ENCODE measurements around the gene KRTAP5-1. TPM values are rescaled to one million over a fixed set of nuclear protein-coding genes. Genes with fewer than 3 reads are reported as not detected.

The KRTAP5-1 gene
- total RNA-seq, 1 experiment from 2014 or later = not detected

DNA sequence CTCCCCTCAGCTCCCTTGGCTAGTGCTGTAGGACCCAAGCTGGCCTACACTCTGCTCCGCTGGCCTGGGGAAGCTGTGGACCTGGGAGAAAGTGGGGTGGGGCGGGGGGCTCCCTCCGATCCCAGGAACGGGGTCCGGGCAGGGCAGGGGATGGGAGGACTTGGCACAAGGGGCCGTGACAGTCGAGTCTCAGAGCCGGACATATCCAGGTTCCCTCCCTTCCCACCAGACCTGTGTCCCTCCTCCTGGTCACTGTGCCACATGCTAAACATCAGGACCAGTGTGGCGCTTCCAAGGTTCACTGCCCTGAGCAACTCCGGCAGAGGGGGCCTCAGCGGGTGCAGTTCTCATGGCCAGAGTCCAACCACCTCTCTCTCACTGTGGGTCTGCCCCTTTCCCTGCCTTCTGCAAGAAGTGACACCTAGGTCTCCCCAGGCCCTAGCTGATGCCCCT is 15.1 kb downstream of the KRTAP5-1 start:
- Histone ChIP-seq H3K27ac (ENCODE audit: low read depth, low read length) (no peak overlapping the region), H3K4me2 (ENCODE audit: low read length) (no peak overlapping the region), H2AFZ (ENCODE audit: low read depth, low read length, poor library complexity, severe bottlenecking) (no peak overlapping the region), H3K9me3 (ENCODE audit: control insufficient read depth in 1 of 2, insufficient read depth in 1 of 2, low read depth in 1 of 2, low read length in 2 of 2) (no peaks in the 10 kb centered on the region), H3K9ac (ENCODE audit: low read length) (no peak overlapping the region), H3K9me2 (ENCODE audit: insufficient read depth) (no peaks in the 10 kb centered on the region), H3K27me3 (ENCODE audit: insufficient read depth, low read length) (no peaks in the 10 kb centered on the region), H3K79me2 (ENCODE audit: insufficient read depth, low read length) (peaks cover 3% of the 10 kb centered on the region; the same call in 1 of the 2 replicates), H3K36me3 (ENCODE audit: control insufficient read depth in 1 of 2, insufficient read depth in 2 of 2, low read length in 2 of 2) (no peaks in the 10 kb centered on the region), H3K4me3 (replicated peaks in 1 of 2; ENCODE audit: low read depth in 1 of 2, low read length in 2 of 2) (no peak overlapping the region), H3K4me1 (ENCODE audit: control insufficient read depth in 1 of 2, insufficient read depth in 2 of 2, low read length in 2 of 2) (peaks cover 16 to 29% of the 10 kb centered on the region in 2 experiments; a peak in 3 of 4 replicates), H4K20me1 (ENCODE audit: insufficient read depth) (no peaks in the 10 kb centered on the region)
- RAD21 ChIA-PET (ENCODE audit: low non-redundant PET in 1 of 2, low total read pairs in 2 of 2, uncharacterized antibody in 2 of 2, unreplicated experiment in 2 of 2) = no interaction called here
- intact Hi-C loops (cut with micrococcal nuclease) = no loop called here
- POLR2A ChIA-PET = no interaction called here
- DNase-seq (ENCODE audit: low read depth, low spot score) = no peak
- CTCF ChIA-PET = interaction anchor here (1.0 kb wide), 1 partner anchor 25 kb away, joined by 3 read pairs; no protein-coding TSS in a partner anchor
- no TSS peak for BruUV-seq (replicated peaks)
- ATAC-seq = no peak
- TF ChIP-seq, protein P1, sequence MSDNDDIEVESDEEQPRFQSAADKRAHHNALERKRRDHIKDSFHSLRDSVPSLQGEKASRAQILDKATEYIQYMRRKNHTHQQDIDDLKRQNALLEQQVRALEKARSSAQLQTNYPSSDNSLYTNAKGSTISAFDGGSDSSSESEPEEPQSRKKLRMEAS (IDR thresholded peaks at IDR 0.05) = no peak
- TF ChIP-seq, protein P2, sequence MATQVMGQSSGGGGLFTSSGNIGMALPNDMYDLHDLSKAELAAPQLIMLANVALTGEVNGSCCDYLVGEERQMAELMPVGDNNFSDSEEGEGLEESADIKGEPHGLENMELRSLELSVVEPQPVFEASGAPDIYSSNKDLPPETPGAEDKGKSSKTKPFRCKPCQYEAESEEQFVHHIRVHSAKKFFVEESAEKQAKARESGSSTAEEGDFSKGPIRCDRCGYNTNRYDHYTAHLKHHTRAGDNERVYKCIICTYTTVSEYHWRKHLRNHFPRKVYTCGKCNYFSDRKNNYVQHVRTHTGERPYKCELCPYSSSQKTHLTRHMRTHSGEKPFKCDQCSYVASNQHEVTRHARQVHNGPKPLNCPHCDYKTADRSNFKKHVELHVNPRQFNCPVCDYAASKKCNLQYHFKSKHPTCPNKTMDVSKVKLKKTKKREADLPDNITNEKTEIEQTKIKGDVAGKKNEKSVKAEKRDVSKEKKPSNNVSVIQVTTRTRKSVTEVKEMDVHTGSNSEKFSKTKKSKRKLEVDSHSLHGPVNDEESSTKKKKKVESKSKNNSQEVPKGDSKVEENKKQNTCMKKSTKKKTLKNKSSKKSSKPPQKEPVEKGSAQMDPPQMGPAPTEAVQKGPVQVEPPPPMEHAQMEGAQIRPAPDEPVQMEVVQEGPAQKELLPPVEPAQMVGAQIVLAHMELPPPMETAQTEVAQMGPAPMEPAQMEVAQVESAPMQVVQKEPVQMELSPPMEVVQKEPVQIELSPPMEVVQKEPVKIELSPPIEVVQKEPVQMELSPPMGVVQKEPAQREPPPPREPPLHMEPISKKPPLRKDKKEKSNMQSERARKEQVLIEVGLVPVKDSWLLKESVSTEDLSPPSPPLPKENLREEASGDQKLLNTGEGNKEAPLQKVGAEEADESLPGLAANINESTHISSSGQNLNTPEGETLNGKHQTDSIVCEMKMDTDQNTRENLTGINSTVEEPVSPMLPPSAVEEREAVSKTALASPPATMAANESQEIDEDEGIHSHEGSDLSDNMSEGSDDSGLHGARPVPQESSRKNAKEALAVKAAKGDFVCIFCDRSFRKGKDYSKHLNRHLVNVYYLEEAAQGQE (IDR thresholded peaks at IDR 0.05; ENCODE audit: low read depth) = no peak
- TF ChIP-seq SIN3A (IDR thresholded peaks at IDR 0.05; ENCODE audit: low read depth) (no peak), CBX3 (IDR thresholded peaks at IDR 0.05; ENCODE audit: low read depth) (no peak)

DNA sequence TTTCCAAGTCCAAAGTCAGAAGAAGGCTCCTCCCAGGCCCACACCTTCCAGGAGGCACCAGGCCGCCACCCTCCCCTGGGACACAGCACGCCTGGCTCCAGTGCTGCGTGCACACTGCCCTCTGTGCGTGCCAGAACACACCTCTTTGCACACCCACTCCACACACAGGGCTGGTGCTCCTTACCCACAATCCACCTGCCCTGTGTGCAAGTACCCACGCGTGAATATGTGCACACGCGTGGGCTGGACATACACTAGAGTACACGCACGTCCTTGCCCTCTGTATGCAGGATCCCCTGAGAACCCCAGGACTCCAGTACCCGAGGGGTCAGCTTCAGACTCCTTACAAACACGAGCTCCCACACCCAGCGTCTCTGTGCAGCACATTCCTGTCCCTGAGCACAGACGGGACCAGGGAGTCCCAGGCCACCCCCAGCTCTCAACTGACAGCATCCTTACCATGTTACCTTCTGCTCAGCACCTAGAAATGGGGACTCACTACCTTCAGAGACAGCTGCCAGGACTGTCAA is 15.8 kb downstream of the KRTAP5-1 start:
- POLR2A ChIA-PET = no interaction called here
- CTCF ChIA-PET = interaction anchor here (1.0 kb wide), 1 partner anchor 26 kb away, joined by 3 read pairs; no protein-coding TSS in a partner anchor
- TF ChIP-seq FOSL1 (IDR thresholded peaks at IDR 0.05; ENCODE audit: low read depth) (no peak), JUND (IDR thresholded peaks at IDR 0.05) (no peak), SP1 (IDR thresholded peaks at IDR 0.05; ENCODE audit: low read depth) (no peak), RAD21 (IDR thresholded peaks at IDR 0.05; ENCODE audit: low read depth) (no peak), YY1 (IDR thresholded peaks at IDR 0.05; ENCODE audit: extremely low read depth, insufficient replicate concordance, low read depth, low read length) (no peak), CBX3 (IDR thresholded peaks at IDR 0.05; ENCODE audit: low read depth) (no peak), EZH2phosphoT487 (IDR thresholded peaks at IDR 0.05; ENCODE audit: borderline replicate concordance) (no peak), POLR2AphosphoS5 (IDR thresholded peaks at IDR 0.05; ENCODE audit: low read depth, low read length) (no peak), SRF (IDR thresholded peaks at IDR 0.05; ENCODE audit: low read depth) (no peak), ZFX (IDR thresholded peaks at IDR 0.05) (no peak), CEBPB (IDR thresholded peaks at IDR 0.05; ENCODE audit: low read depth) (no peak)
- TF ChIP-seq, protein P3, sequence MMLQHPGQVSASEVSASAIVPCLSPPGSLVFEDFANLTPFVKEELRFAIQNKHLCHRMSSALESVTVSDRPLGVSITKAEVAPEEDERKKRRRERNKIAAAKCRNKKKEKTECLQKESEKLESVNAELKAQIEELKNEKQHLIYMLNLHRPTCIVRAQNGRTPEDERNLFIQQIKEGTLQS (IDR thresholded peaks at IDR 0.05) = no peak
- TF ChIP-seq, protein P4, sequence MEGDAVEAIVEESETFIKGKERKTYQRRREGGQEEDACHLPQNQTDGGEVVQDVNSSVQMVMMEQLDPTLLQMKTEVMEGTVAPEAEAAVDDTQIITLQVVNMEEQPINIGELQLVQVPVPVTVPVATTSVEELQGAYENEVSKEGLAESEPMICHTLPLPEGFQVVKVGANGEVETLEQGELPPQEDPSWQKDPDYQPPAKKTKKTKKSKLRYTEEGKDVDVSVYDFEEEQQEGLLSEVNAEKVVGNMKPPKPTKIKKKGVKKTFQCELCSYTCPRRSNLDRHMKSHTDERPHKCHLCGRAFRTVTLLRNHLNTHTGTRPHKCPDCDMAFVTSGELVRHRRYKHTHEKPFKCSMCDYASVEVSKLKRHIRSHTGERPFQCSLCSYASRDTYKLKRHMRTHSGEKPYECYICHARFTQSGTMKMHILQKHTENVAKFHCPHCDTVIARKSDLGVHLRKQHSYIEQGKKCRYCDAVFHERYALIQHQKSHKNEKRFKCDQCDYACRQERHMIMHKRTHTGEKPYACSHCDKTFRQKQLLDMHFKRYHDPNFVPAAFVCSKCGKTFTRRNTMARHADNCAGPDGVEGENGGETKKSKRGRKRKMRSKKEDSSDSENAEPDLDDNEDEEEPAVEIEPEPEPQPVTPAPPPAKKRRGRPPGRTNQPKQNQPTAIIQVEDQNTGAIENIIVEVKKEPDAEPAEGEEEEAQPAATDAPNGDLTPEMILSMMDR (IDR thresholded peaks at IDR 0.05 in 2 of 3, conservative IDR thresholded peaks at IDR 0.05 in 1 of 3; ENCODE audit: borderline replicate concordance in 1 of 3, insufficient read depth in 1 of 3, low read depth in 2 of 3, low read length in 2 of 3) = no peak

More for the DNA sequence above, 15.8 kb downstream of the KRTAP5-1 start:
- Histone ChIP-seq H3K4me3 (replicated peaks in 1 of 2; ENCODE audit: low read depth in 1 of 2, low read length in 2 of 2) (no peak overlapping the region), H3K27ac (ENCODE audit: low read depth, low read length) (no peak overlapping the region), H3K4me2 (ENCODE audit: low read length) (no peak overlapping the region), H4K20me1 (ENCODE audit: insufficient read depth) (no peaks in the 10 kb centered on the region), H3K36me3 (ENCODE audit: control insufficient read depth in 1 of 2, insufficient read depth in 2 of 2, low read length in 2 of 2) (no peaks in the 10 kb centered on the region; a peak in 1 of 4 replicates), H3K9ac (ENCODE audit: low read length) (no peak overlapping the region), H3K27me3 (ENCODE audit: insufficient read depth, low read length) (no peaks in the 10 kb centered on the region), H3K79me2 (ENCODE audit: insufficient read depth, low read length) (peaks cover 3% of the 10 kb centered on the region; the same call in 1 of the 2 replicates), H3K9me2 (ENCODE audit: insufficient read depth) (no peaks in the 10 kb centered on the region), H3K9me3 (ENCODE audit: control insufficient read depth in 1 of 2, insufficient read depth in 1 of 2, low read depth in 1 of 2, low read length in 2 of 2) (no peaks in the 10 kb centered on the region), H2AFZ (ENCODE audit: low read depth, low read length, poor library complexity, severe bottlenecking) (no peak overlapping the region), H3K4me1 (ENCODE audit: control insufficient read depth in 1 of 2, insufficient read depth in 2 of 2, low read length in 2 of 2) (peaks cover 14 to 26% of the 10 kb centered on the region in 2 experiments; a peak in 3 of 4 replicates)
- intact Hi-C loops (cut with micrococcal nuclease) = no loop called here
- RAD21 ChIA-PET (ENCODE audit: low non-redundant PET in 1 of 2, low total read pairs in 2 of 2, uncharacterized antibody in 2 of 2, unreplicated experiment in 2 of 2) = no interaction called here
- no peak for DNase-seq (ENCODE audit: low read depth, low spot score)
- ATAC-seq = no peak
- BruUV-seq (replicated peaks) = no TSS peak

All from HCT116 (cell line).